ENCODE measurements around the gene HNRNPLL.
"Not testable (repeated sequence)": the region's sequence is repeated elsewhere in the genome, so short reads cannot be mapped to it uniquely, and the experiment has no call there.

Gene HNRNPLL

GRCh38 chr2:38620282-38620977 is 17.7 kb upstream of the HNRNPLL start:
- no peak for DNase-seq (ENCODE audit: low read depth in 1 of 2, low spot score in 1 of 2)

- DNase-seq (ENCODE audit: low read depth in 1 of 2, low spot score in 1 of 2), result no peak
Observed at GRCh38 chr2:38619458-38620164, 16.9 kb upstream of the HNRNPLL start.

GRCh38 chr2:38617301-38617700 is 14.6 kb upstream of the HNRNPLL start:
- DNase-seq (ENCODE audit: low read depth in 1 of 2, low spot score in 1 of 2), result no peak

- DNase-seq (ENCODE audit: low read depth in 1 of 2, low spot score in 1 of 2), result no peak
Observed at GRCh38 chr2:38615237-38615636, 12.5 kb upstream of the HNRNPLL start.

GRCh38 chr2:38613849-38614213 is 11.1 kb upstream of the HNRNPLL start:
- no peak for DNase-seq (ENCODE audit: low read depth in 1 of 2, low spot score in 1 of 2)

- DNase-seq (ENCODE audit: low read depth in 1 of 2, low spot score in 1 of 2), result no peak
Observed at GRCh38 chr2:38613126-38613848, 10.6 kb upstream of the HNRNPLL start.

GRCh38 chr2:38610851-38611801 is 8.4 kb upstream of the HNRNPLL start:
- DNase-seq (ENCODE audit: low read depth in 1 of 2, low spot score in 1 of 2), result peak in 1 of 2 donors; percentile 31

- DNase-seq (ENCODE audit: low read depth in 1 of 2, low spot score in 1 of 2), result not testable (repeated sequence)
Observed at GRCh38 chr2:38609246-38609645, 6.5 kb upstream of the HNRNPLL start.

GRCh38 chr2:38608755-38609154 is 6.0 kb upstream of the HNRNPLL start:
- no peak for DNase-seq (ENCODE audit: low read depth in 1 of 2, low spot score in 1 of 2)

- no peak for DNase-seq (ENCODE audit: low read depth in 1 of 2, low spot score in 1 of 2)
Observed at GRCh38 chr2:38605298-38605830, 2.6 kb upstream of the HNRNPLL start.

GRCh38 chr2:38603402-38604290 is 918 bp upstream of the HNRNPLL start:
- peak; percentile 67 to 74 for DNase-seq (ENCODE audit: low read depth in 1 of 2, low spot score in 1 of 2)

- no peak for DNase-seq (ENCODE audit: low read depth in 1 of 2, low spot score in 1 of 2)
Observed at GRCh38 chr2:38602136-38602731, 494 bp downstream of the HNRNPLL start.

- no peak for DNase-seq (ENCODE audit: low read depth in 1 of 2, low spot score in 1 of 2)
Observed at GRCh38 chr2:38601463-38602135, 1.1 kb downstream of the HNRNPLL start.

GRCh38 chr2:38600921-38601455 is 1.7 kb downstream of the HNRNPLL start:
- no peak for DNase-seq (ENCODE audit: low read depth in 1 of 2, low spot score in 1 of 2)

- DNase-seq (ENCODE audit: low read depth in 1 of 2, low spot score in 1 of 2), result no peak
Observed at GRCh38 chr2:38600242-38600891, 2.4 kb downstream of the HNRNPLL start.

- no peak for DNase-seq (ENCODE audit: low read depth in 1 of 2, low spot score in 1 of 2)
Observed at GRCh38 chr2:38599706-38600105, 3.0 kb downstream of the HNRNPLL start.

- no peak for DNase-seq (ENCODE audit: low read depth in 1 of 2, low spot score in 1 of 2)
Observed at GRCh38 chr2:38598991-38599295, 3.8 kb downstream of the HNRNPLL start.

All from activated CD4-positive, alpha-beta T cell treated with anti-CD3 and anti-CD28 coated beads, Interleukin-2, amount 50 U/mL, for 24 hours (primary cell).